Type B pancreatic cell (in vitro differentiated cells): ENCODE data around the gene CCDC77. TPM values are rescaled to one million over a fixed set of nuclear protein-coding genes. Genes with fewer than 3 reads are reported as not detected.

Source experiments
- DNase-seq: peaks from one replicate; pipeline ENCODE4 v3.0.0; 2021; ENCODE audit warnings: mixed read lengths; ENCODE audit not compliant: unreplicated experiment; ENCODE audit errors: extremely low spot score
- H3K27ac Mint-ChIP-seq: 2 replicates; pipeline ENCODE4 v1.8.0; 2021; ENCODE audit warnings: mild to moderate bottlenecking, mixed read lengths
- H3K27me3 Mint-ChIP-seq: 2 replicates; pipeline ENCODE4 v1.8.0; 2021; ENCODE audit warnings: mixed read lengths
- H3K36me3 Mint-ChIP-seq: 2 replicates; pipeline ENCODE4 v1.8.0; 2021; ENCODE audit warnings: mixed read lengths
- H3K4me1 Mint-ChIP-seq: one replicate; pipeline ENCODE4 v1.8.0; 2021; ENCODE audit warnings: mixed read lengths; ENCODE audit not compliant: unreplicated experiment
- H3K4me3 Mint-ChIP-seq: 2 replicates; pipeline ENCODE4 v1.8.0; 2021; ENCODE audit warnings: mild to moderate bottlenecking, mixed read lengths
- H3K9me3 Mint-ChIP-seq: 2 replicates; pipeline ENCODE4 v1.8.0; 2021; ENCODE audit warnings: mixed read lengths
- total RNA-seq: library from RNA; stranded (reverse); gene quantifications from 2 replicates; pipeline ENCODE4 v1.2.1, GENCODE V29; 2021; ENCODE audit warnings: low replicate concordance
- TF ChIP-seq, protein P1 (sequence below): fragments of 200-600 bp; sonication (generic); conservative IDR thresholded peaks from 2 replicates; pipeline ENCODE4 v1.5.0; 2021; ENCODE audit warnings: antibody characterized with exemption, mild to moderate bottlenecking

Gene CCDC77
- total RNA-seq, 1 donor from 2014 or later: 24.1 TPM

DNA sequence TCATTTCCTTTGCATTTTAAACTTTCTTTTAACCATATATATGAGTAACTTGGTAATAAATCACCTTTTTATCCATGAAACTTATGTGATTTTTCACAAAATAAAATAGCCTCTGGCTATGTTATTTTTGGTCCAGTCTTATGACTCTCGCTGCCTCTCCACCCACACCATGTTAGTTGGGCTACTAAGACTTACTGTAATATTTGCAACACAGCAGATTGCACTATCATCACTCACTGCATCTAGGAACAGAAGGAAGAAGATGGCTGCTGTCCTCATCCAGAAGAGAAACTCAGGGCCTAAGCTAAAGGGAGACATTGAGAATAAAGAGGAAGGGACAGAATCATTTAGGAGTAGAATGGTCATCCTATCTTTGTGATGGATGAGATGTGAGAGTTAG lies 45.7 kb downstream of the CCDC77 start:
- Mint-ChIP-seq H3K36me3 (peaks cover 4% of the 10 kb centered on the region), H3K27me3 (peaks cover 7% of the 10 kb centered on the region), H3K9me3 (no peaks in the 10 kb centered on the region), H3K4me3 (no peak overlapping the region), H3K4me1 (no peaks in the 10 kb centered on the region), H3K27ac (no peak overlapping the region)
- no peak for DNase-seq
- TF ChIP-seq, protein P1, sequence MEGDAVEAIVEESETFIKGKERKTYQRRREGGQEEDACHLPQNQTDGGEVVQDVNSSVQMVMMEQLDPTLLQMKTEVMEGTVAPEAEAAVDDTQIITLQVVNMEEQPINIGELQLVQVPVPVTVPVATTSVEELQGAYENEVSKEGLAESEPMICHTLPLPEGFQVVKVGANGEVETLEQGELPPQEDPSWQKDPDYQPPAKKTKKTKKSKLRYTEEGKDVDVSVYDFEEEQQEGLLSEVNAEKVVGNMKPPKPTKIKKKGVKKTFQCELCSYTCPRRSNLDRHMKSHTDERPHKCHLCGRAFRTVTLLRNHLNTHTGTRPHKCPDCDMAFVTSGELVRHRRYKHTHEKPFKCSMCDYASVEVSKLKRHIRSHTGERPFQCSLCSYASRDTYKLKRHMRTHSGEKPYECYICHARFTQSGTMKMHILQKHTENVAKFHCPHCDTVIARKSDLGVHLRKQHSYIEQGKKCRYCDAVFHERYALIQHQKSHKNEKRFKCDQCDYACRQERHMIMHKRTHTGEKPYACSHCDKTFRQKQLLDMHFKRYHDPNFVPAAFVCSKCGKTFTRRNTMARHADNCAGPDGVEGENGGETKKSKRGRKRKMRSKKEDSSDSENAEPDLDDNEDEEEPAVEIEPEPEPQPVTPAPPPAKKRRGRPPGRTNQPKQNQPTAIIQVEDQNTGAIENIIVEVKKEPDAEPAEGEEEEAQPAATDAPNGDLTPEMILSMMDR: no peak

DNA sequence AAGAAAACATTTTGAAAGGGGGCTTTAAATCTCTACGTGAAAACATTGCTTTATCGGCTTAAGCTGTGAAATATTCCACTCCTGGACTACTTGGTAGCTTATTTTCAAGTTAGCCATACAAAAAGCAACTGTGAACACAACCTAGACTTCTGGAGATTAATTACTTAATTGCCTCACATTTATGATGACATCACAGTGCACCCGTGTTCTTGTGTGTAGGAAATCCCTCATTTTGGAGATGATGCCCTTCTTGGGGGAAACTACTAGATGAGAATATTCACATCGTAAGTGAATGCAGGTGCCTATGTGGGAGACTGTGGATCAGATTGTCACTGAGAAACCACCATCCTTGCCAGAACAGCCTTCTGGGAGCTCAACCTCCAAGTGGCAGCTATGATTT lies 47.8 kb downstream of the CCDC77 start:
- Mint-ChIP-seq H3K27ac (no peak overlapping the region), H3K27me3 (peaks cover 7% of the 10 kb centered on the region), H3K4me3 (no peak overlapping the region), H3K36me3 (no peaks in the 10 kb centered on the region), H3K4me1 (no peaks in the 10 kb centered on the region), H3K9me3 (no peaks in the 10 kb centered on the region)
- no peak for DNase-seq
- TF ChIP-seq, protein P1: no peak

DNA sequence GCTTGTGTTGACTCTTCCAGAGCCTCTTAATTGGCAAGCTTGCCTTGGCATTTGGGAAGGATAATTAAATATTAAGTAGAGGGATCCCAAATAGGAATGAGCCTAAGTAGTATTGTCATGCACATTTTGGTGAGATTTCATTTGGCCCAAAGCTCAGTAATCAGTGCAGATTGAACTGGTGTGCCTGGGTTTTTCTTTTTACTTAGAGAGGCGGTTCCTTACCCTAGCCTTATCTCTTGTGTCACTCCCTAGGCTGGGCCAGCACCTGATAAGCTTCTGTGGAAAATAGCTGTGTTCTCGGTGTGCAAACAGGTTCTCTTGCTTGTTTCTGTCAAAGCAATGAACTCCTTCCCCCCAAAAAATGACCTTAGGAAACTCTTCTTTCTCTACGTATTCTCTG lies 49.0 kb downstream of the CCDC77 start:
- no peak overlapping the region for H3K4me3 Mint-ChIP-seq
- H3K4me1 Mint-ChIP-seq: no peaks in the 10 kb centered on the region
- H3K36me3 Mint-ChIP-seq: peaks cover 3% of the 10 kb centered on the region
- H3K9me3 Mint-ChIP-seq: no peaks in the 10 kb centered on the region
- peaks cover 19% of the 10 kb centered on the region for H3K27me3 Mint-ChIP-seq
- no peak overlapping the region for H3K27ac Mint-ChIP-seq
- TF ChIP-seq, protein P1: no peak
- no peak for DNase-seq

DNA sequence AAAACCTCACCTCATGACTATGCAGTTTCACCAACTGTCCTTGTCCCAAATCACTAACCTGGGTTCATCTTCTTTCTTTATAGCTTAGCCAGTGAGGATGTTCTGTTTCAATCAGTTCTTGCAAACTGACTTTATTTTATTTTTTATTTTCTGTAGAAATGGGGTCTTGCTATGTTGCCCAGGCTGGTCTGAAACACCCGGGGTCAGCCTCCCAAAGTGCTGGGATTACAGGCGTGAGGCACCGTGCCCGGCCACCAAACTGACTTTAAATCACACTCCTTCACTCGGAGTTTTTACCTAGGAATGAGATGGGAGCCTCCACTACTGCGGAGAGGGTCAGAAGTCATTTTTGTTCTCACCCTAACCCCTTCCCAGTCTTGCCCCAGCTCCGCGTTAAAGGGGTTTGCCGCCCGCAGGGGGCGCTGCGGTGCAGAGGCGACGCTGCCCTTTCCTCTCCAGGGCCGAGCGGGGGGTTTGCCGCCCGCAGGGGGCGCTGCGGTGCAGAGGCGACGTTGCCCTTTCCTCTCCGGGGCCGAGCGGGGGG lies 51.3 kb downstream of the CCDC77 start:
- no peak for DNase-seq
- Mint-ChIP-seq H3K36me3 (peaks cover 3% of the 10 kb centered on the region), H3K27me3 (peaks cover 41% of the 10 kb centered on the region), H3K27ac (no peak overlapping the region), H3K4me3 (no peak overlapping the region), H3K4me1 (no peaks in the 10 kb centered on the region), H3K9me3 (no peaks in the 10 kb centered on the region)
- TF ChIP-seq, protein P1: no peak

DNA sequence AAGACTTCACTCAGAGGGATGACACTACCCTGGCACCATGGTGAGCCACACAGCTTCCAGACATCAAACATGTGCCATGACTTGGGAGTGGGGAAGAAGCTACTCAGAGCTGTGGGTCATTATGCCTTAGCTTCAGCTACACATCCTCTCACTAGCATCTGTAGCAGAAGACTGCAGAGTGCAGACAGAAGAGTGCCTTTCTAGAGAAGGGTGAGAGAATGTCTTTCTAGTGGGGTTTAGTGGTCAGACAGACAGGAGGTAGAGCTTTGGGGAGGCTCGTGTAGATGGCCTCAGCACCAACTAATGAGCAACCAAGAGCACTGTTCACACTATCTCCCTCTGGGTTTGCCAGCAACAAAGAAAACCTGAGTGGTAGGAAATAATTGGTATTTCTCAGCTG lies 53.4 kb downstream of the CCDC77 start:
- Mint-ChIP-seq H3K4me3 (no peak overlapping the region), H3K27ac (no peak overlapping the region), H3K27me3 (peaks cover 59% of the 10 kb centered on the region), H3K36me3 (peaks cover 3% of the 10 kb centered on the region), H3K4me1 (peaks cover 4% of the 10 kb centered on the region), H3K9me3 (no peaks in the 10 kb centered on the region)
- DNase-seq: no peak
- TF ChIP-seq, protein P1: no peak

DNA sequence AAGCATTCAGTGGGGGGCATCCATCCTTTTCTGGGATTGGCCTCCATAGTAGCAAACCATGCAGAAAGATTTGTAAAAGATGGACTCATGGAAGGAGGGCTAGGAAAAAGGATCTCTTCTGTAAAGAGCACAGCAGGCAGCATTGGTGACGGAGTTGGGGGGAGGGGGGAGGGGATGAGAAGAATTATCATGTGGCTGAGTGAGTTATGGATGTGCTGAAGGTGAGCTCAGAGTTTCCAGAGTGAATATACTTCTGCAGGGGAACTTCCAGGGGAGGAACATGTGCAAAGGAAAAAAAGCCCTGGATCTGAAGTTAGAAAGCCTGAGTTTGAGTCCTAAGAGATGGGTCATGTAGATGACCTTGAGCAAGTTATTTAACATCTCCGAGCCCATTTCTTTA lies 54.4 kb downstream of the CCDC77 start:
- DNase-seq: no peak
- Mint-ChIP-seq H3K36me3 (peaks cover 3% of the 10 kb centered on the region), H3K27ac (no peak overlapping the region), H3K9me3 (no peaks in the 10 kb centered on the region), H3K4me3 (no peak overlapping the region), H3K4me1 (peaks cover 4% of the 10 kb centered on the region), H3K27me3 (peaks cover 61% of the 10 kb centered on the region)
- TF ChIP-seq, protein P1: no peak
